ENCODE data around the gene ANGPT4.

- TF ChIP-seq CTCF (IDR thresholded peaks at IDR 0.05; ENCODE audit: insufficient read depth, low read depth, low read length), result no peak
- TF ChIP-seq EZH2 (IDR thresholded peaks at IDR 0.05; ENCODE audit: insufficient read depth, low read length), result no peak
Observed at GRCh38 chr20:875115-875514, 41.0 kb downstream of the ANGPT4 start.

Data from astrocyte (in vitro differentiated cells and primary cell).